Tongue (tissue), 2 donors: Measurements from ENCODE around the gene MAIP1. TPM values are rescaled to one million over a fixed set of nuclear protein-coding genes. Genes with fewer than 3 reads are reported as not detected.

ENCODE experiments used
- DNase-seq: peaks from one replicate; pipeline ENCODE4 v3.0.0-alpha.2; 2015
- total RNA-seq: library from RNA; depleted of rRNA; stranded (reverse); fragments of >200 nt; gene quantifications from one replicate; pipeline ENCODE4 v1.2.3, GENCODE V29; 2014

MAIP1 gene
- total RNA-seq, 1 donor from 2014 or later, result 39.8 TPM

DNA sequence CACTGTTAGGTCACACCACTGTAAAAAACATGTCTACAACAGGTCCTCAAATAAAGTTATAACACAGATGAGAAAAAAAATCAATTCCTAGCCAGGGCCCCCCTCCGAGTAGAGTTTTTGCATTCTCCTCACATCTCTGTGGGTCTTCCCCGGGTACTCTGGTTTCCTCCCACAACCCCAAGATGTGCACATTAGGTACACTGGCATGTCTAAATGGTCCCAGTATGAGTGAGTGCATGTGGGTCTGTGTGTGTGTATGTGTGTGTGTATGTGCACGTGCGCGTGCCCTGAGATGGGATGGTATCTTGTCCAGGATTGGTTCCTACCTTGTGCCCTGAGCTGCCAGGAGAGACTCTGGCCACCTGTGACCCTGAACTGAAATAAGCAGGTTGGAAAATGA, 5.0 kb upstream of the MAIP1 start:
- no peak for DNase-seq

DNA sequence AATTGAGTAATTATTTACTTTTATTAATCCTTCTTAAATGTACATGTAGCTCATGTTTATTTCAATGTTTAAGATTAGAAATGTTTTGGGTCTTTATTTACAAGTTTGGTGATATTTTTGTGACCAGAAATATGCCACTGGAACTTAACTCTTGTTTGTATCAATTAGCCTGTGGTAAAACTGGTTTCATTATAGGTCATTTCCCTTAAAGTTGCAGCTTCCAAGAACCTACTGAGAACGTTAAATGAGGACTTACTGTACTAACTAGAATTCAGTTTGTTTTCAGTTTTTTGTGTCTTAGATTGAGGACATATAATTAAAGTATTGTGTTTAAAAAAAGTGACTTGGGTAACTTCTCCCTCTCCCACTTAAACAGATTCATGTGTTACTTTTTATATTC, 4.4 kb upstream of the MAIP1 start:
- no peak for DNase-seq

DNA sequence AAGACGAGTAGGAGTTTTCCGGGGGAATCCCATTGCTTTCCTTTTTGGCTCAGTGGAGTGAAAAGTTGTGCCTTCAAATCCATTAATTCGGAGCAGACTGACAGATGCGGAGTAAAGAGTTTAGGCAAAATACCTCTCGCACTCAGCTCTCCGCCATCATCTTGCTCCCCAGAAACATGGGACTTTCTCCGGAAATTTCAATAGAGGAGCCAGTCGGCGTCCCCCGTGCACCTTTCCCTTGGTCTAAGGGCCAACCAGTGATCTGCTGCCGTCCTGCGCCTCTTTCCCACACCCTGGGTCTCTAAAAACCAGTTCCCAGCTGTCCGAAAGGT, 409 bp upstream of the MAIP1 start:
- no peak for DNase-seq

DNA sequence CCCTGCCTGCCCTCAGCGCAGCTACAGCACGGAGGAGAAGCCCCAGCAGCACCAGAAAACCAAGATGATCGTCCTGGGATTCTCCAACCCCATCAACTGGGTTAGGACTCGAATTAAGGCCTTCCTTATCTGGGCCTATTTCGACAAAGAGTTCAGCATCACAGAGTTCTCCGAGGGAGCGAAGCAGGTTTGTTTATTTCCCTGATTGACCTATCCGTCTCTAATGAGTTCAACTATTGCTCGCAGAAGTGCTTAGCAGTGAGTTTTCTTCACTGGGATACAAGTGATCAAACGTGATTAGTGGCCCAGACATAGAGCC, 639 bp downstream of the MAIP1 start:
- DNase-seq, result no peak

DNA sequence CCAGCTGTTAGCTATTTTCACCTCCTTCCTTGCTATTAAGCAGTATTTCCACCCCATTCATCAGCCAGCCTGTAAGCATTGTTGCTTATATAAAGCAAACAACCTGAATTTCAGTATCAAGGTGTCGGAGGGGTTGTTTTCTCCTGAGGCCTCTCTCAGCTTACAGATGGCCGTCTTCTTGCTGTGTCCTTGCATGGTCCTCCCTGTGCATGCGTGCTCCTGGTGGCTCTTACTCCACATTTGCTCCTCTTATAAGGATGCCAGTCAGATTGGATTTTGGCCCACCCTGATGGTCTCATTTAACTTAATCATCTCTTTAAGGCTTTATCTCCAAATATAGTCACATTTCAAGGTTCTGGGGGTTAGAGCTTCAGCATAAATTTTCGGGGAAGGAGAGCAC, 2.6 kb downstream of the MAIP1 start:
- DNase-seq, result no peak

DNA sequence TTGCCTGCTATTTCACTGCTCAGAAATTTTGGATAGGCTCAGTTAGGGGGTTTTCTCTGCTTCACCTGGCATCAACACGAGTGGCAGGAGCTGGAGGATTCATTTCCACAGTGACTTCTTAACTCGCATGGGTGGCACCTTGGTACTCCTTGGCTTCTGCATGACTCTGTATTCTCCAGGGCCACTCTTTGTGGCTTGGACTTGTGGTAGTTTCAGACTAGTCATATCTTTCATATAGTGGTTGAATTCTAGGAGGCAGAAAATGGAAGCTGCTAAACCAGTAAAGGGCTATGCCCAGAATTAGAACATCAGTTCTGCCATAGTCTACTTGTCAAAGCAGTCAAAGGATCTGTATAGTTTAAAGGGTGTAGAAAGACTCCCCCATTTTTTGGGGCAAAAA, 6.8 kb downstream of the MAIP1 start:
- DNase-seq, result no peak

DNA sequence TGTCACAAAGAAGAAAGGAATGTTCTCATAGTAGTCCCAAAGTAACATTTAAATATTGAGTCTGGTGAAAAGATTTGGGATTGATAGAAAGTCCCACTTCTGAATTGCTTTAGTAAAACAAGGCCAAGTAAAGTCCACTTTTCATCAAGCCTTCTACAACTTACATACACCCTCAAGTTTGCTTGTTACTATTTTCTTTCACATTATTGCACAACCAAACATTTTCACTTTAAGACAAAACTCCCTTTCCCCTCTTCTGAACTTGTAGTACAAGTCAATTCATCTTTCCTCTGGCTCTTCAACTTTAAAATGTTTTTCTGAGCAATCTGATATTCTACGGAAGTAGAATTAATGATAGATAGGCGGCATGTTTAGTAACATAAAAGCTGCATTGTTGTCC, 11.0 kb downstream of the MAIP1 start:
- DNase-seq, result no peak

DNA sequence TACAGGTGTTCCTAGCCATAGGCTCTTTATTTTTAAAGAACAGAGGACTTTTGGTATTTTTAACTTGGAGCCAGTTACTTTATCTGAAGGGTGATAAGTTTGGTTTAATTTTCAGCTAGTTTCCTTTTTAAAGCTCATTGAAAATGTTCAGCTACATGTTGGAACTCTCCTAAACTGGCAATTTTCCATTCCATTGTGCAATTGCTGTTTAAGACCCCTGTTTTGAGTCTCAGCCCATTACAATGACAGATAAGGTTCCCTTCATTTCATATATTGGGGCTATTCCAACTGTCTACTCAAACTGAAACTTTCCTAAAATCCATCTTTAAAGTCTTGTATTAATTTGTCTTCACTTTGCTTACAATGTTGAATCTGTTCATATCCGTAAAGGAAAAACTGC, 11.6 kb downstream of the MAIP1 start:
- no peak for DNase-seq

DNA sequence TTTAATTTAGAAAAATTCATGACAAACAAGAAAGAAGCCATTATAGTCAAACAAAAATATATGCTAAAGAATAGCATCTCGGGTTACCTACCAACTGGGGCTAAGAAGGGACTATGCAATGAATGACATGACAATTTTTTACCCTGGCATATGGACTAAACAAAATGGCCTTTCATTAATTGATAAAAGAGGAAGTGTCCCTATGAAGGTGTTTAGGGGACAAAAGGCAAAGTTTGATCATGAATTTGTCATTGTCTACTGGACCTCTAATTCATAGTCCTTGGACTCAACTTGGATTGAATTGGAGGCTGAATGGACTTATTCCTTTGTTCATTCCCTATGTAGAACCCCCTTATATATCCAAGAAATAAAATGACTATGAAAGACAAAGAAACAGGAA, 12.7 kb downstream of the MAIP1 start:
- DNase-seq, result no peak

DNA sequence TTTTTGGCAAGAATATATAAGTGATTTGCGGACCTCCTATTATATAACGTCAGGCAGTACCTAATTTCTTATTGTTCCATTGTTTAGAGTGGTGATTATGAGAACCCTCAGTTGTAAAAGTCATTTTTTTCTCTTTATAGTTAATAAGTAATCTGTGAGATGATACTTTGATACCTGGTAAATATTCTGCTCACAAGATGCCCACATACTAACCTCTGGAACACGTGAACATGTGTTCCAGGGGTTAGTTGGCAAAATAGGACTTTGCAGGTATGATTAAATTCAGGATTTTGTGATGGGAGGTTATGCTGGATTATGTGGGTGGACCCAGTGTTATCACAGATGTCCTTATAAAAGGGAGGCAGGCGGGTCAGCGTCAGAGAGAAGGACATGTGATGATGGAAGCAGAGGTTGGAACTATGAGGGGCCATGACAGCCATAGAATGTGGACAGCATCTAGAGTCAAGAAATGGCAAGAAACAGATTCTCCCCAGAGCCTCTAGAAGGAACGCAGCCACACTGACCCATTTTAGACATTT, 16.8 kb downstream of the MAIP1 start:
- DNase-seq, result no peak

DNA sequence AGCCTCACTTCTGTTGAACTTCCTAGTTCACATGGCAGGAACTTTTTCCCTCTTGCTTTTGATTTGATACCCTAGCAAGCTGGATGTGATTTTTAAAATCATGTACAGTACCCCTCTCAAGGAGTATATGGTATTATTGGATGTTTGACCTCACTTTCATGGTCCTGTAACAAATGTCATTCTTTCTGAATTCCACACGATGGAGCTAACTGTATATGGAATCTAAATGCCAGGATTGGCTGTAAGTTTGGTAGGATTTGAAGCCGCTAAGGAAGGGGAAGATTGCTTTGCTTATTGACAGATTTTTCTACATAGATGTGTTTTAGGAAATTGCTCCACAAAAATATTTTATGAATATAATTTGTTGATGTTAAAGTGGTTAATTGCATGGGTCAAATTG, 18.3 kb downstream of the MAIP1 start:
- DNase-seq, result peak; percentile 71

DNA sequence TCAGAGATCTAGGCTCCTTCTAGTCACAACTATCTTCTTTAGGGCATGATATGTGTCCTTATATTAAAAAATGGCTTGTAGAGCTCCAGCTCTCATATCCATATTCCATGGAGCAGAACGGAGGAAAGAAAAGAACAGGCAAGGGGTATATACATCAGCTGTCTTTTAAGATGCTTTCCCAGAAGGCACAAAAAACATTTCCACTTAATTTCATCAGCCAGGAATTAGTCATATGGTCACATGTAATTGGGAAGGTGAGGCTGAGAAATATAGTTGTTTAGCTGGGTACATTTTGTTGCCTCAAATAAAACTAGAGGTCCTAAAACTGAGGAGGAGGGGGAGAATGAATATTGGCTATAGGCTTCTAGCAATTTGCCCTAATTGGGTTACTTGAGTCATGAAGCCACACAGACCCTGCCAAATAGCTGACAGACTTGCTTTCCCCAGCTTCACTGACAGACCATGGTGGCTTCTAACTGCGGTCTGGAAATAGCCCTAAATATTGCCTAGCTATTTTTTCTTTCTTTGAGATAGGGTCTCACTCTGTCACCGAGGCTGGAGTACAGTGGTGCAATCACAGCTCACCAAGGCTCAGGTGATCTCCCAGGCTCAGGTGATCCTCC, 20.0 kb downstream of the MAIP1 start:
- DNase-seq, result no peak

DNA sequence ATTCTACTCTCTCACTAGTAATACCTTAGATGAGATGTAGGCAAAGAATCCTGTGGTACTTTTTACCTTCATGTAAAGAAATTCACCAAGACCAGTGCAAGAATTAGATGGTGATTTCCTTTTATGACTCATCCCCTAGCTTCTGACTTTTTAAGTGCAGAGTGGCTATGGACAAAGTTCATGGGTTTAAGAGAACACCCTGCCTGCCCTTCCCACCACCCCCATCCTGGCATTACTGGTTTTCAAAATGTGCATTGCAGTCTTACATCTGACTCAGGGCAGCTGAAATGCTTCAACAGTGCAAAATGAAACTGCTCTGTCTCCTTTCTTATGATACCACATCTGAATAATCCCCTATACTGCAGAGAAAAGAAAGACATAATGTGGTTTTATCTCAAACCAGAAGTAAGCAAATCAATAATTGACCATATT, 22.6 kb downstream of the MAIP1 start:
- DNase-seq, result no peak

DNA sequence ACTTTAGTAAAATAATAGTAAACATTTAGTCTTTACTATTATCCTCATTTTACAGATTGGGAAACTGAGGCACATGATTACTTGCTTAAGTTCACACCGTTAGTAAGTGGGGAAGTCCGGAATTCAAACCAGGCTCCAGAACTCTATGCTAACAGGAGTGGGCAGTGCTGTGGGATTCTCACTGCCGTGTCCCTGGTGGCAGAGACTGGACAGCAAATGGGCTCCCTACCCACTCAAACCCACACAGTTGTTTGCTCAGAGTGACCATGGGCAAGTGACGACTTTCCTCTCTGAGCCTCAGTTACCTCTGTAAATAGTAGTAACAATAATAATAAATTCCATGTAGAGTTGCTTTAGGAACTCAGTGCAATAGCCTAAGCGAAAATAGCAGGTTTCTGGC, 24.0 kb downstream of the MAIP1 start:
- DNase-seq, result no peak

DNA sequence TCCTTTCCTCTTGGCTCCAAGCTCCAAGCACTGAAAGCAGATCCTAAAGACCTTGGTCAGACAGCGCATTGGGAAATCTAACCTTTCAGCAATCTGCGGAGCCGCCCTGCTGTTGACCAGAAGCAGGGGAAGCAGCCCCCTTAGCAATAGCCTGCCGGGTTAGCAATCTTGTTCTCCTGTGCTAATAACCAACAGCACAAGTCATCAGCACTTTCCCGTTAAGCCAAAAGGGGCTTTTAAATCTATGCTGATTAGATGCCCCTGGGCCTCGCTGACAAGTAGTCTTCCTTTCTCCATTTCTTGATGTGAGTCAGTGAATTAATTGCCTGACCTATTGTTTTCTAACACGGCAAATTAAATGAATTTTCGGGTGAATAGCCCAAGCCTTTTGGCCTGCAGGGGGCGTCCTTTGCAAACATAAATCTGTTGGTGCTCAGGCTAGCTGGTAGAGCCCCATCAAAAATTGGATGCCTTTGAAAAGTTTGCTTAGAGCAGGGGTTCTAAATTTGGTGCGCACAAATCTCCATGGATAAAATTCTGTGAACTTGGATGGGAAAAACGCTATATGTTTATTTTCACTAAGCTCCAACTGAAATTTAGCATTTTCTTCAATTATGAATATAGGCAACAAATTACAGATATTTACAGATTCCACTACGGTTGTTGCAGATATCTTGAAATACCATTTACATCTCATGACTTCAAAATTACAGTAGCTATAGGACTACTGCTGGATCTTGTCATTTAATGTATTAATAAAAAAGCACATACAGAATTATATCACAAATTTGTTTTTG, 24.6 kb downstream of the MAIP1 start:
- peak; percentile 97 for DNase-seq

DNA sequence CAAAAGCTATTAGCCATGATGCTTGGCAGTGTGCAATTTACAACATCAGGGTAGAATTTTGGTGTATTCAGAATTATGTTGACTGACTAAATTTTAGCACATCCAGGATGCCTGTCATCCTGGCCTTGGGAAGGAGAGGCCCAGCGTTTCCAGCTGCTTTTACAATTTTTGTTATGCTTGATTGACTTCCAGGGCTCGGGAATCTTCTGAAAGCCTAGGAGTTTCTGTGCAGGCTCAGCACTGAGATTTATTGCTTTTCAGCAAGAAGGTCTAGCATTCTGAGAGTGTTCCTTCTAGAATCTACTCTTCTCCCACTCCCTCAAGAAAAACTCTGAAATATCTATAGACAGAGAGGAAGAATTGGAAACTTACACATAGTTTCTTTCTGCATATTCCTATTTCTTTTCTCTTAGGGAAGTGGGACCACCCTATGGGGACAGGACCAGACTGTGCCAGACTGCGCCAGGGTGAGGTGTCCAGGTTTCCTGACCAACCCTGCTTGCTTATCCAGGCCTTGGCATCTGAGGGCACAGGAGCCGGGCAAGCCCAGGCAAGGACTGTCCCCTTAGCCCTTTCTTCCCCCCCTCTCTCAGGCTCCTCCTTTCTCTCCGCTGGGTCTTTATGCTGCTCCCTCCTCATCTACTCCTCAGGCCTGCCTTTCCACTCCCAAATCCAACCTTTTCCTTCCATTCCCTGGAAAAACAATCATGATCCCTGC, 26.9 kb downstream of the MAIP1 start:
- peak; percentile 48 for DNase-seq

DNA sequence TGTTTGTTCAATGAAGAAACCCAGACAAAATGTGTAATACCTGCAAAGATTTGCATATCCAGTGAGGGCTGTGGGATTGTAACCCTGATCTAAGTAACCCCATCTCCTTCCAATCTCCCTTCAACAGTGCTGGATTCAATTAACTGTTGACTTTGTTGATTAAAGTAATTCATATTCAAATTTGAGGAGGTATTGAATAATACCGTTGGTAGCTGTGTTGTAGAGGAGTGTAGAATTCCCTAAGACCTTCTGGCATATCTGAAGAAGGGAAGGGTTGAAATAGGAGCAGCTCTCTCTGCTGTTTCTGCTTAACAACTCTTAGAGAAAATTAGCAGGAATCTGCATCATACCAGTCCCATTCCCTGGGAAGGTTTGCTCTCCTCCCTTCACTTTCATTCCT, 28.2 kb downstream of the MAIP1 start:
- peak; percentile 26 for DNase-seq

DNA sequence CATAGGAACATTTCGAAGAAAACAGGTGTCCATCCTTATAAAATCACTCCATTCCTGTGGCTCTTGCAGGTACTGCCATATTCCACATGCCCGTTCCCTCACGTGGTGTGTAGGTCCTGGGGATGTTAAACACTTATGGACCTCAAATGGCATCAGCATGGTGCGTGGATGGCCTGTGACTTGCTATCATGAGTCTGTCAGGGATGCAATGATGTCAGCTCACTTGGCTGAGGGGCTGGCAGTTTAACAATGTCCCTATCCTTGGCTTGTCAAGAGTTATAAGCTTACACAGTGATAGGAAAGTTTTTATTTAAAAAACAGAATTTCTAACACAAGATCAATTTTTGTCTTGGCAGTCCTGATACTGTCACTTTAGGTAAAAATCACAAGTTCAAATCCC, 28.8 kb downstream of the MAIP1 start:
- DNase-seq, result peak; percentile 15

DNA sequence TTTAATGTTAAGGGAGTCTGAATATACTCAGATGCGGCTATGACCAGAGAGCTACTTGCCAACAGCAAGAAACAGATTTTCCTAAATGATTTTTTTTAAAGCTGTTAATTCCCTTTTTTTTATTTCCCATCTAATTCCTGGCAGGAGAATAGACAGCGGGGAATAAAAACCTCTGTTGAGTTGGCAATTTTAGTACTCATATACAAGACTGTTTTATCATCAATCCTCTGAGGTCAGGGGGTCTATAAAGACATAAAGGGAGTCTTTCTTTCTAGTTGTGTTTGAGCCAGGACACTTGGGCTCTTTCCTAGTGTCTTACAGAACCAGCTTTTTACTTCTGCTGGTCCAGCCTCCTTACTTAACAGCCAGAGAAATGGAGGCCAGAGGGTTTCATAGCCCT, 29.4 kb downstream of the MAIP1 start:
- peak; percentile 80 for DNase-seq

DNA sequence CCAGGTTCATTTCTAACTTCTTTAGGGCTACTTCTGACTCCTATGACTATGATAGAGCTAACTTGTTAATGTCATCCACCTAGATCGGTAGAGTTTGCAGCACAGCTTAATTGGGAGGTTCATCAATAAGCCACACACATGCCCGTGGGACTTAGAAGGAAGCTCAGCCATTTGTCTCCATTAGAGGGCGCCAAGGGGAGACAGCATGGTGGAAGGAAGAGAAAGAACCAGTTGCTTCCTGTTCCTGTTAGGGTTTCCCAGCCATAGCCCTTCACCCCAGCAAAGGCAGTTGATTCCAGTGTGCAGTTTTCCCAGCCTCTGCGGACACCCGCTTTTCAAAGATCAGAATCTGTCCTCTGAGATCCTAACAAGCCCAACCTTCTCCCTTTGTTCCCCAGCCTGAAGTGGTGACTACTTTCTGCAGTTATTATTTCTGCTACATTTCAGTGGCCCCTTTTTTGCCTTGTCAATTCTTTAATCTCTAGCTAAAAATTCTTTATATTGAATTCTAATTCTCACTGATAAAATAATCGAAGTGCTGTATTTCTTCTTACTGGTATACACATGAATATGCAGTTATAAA, 30.3 kb downstream of the MAIP1 start:
- DNase-seq, result peak; percentile 79

DNA sequence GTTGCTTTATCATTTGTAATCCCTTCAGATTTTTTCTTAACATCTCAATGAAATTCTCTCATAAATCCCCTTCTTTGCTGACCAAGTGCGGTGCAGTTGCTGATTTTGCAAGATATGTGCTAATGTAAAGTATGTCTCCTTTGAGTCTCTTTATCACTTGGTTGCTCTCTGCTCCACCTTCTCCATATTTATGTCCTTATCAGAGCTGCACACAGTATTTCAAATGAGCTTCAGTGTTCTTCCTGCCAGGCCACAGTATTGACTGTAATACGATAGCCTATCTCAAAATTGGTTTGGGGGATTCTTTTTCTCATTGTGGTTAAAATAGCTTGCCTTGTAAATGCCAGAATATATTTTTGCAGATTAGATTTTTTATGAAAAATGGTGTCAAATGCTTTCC, 32.2 kb downstream of the MAIP1 start:
- peak; percentile 43 for DNase-seq

DNA sequence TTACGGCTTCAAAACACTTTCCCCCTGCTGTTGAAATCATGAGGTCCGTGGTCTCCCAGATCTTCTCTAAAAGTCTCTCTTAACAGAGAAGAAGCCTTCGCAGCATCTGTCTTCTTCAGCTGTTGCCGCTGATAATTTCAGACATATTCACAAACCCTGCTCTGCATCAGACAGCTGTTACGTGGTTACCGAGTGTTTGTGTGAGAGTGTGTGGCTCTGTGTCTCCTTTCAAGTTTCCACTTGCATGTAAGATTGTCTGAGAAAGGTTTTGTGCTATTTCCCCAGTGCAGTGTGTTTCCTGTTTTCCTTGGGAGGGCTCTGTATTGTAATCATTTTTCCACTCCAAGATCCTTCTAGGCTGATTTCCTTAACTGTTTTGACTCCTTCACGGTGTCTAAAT, 32.8 kb downstream of the MAIP1 start:
- DNase-seq, result peak; percentile 94

DNA sequence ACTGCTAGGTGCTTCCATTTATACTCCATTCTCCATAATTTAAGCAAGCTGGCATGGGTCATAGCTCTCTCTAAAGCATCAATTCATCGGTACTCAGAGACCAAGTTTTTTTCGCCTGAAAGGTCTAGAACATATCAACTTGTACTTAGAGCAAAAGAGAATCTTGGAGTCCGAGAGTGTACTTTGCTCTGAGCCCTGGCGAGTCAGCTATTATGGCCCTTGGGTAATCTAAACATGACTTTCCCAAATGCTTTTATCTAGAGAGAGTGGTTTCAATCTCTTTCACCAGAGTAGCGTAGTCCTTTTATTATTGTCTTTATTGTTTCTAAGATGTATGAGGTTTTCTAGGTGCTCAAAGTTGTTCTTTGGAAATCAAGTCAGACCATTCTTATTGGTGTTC, 34.4 kb downstream of the MAIP1 start:
- DNase-seq, result no peak
